Stimulated activated CD8-positive, alpha-beta memory T cell treated with anti-CD3 and anti-CD28 coated beads, Interleukin-4, amount 100 ng/mL, for 1 hour (primary cell): ENCODE results near the gene RAB14.
A peak's percentile ranks its signal among the peaks of the same experiment; 100 is the strongest.

ENCODE experiments used
- DNase-seq, 2 donors: peaks; one replicate each; pipeline ENCODE4 v3.0.0-alpha.2; 2020; ENCODE audit warnings: low read depth in 2 of 2, low spot score in 1 of 2

Gene RAB14

DNA sequence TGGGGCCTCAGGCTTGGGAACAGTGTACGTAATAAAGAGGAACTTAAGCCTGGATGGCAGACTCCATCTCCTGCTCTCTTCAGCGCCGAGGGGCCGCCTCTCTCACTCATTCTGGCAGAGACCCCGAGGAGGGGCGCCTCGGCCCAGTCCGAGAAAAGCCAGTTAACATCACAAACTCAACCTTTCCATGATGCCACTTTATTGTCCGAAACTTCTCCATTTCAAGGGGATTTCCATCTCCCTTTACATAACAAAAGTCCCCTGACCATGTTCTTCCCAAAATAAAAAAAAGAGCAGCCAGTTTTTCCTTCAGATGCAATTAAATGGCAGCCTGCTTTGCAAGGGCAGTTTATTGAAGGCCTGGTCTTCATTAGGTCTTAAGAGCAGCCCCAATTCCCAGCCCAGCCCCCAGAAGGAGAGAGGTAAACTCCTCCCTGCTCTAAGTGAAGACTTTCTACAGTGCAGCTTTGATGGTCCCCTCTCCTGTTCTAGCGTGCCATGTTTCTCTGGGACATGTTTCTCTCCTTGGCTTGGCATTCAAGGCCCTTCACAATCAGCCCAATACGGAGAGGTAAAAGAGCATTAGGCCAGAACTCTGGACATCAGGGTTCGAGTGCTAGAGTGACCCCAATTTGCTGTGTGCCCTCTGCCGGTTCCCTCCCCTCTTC lies 19.5 kb upstream of the RAB14 start:
- no peak for DNase-seq

DNA sequence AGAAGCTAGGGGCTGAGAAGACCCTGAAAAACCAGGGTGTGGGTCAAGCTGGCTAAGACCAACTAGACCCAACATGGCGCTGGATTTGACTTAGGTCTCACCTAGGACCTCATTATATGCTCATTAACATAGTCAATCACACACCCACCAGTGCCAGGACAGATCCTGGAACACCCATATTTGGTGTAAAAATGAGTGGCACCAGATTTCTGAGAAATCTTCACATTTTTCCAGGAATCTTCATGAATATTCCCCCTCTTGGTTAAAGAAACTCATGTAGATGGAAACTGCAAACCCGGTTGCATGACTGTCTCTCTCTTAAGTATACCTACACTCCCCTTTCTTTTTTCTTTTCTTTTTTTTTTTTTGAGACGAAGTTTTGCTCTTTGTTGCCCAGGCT lies 17.9 kb upstream of the RAB14 start:
- DNase-seq: no peak

DNA sequence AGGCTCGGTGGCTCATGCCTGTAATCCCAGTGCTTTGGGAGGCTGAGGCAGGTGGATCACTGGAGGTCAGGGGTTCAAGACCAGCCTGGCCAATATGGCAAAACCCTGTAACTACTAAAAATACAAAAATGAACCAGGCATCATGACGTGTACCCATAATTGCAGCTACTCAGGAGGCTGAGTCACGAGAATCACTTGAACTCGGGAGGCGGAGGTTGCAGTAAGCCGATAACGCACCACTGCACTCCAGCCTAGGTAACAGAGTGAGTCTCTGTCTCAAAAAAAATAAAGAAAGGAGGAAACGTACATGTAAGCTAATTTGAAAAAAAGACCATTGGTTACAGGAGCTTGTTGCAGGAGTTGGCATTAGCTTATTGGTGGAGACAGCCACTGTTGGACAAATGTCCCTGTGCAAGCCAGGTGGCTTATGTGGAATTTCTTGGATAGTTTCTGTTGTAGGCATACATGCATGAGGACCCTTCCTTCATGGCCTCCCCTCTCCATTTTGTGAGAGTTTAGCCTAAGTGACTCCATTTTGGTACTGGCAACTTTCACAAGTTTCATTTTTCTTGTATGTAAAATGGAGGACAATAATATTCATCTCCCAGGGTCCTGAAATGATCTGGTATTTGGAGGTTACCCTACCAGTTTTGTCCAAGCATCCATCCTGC lies 16.8 kb upstream of the RAB14 start:
- no peak for DNase-seq

DNA sequence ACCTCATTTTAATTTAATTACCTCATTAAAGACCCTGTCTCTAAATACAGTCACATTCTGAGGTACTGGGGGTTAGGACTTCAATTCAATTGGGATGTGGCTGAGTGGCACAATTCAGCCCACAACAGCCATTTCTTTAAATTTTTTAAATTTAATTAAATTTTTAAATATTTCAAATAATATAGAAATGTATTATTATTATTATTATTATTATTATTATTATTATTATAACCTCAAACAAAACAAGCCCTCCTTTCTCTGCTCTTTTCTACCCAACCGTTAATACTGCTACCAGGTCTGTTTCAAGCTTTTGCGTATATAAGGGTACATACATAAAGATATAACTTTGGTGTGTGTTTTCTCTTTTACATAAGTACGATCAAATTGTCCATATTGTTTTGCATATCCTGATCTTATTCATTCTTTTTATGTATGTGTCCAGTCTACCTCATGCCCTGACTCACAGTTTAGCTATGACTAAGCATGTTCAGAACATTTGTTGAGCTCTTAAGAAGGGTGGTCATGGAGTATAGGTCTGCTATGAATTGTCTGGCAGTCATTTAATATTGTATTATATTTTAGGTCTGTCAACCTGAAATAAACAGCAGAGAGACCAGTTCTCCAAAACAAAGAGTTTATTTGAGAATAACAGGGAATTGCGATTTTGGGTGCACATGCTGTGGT lies 16.1 kb upstream of the RAB14 start:
- no peak for DNase-seq

DNA sequence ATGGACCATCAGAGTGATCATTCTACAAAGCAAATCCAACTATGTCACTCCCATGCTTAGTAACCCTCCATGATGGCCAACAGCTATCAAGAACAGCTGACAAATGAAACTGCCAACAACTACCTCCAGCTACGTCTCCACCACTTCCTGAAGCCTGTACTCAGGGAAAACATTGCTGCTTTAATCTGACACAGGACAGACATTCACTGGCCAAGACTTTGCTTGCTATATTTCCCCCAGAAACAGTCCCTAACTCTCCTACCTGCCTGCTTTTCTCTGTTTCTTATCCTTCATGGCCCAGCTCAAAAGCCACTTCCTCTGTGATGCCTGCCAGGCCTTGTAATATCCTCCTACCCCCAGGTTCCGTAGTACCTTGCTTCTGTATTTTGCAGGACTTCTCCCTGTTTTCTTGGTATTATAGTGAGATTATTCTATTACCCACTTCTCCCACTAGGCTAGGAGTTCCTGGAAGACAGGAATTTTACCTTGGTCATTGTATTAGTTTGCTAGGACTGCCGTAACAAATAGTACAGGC lies 14.7 kb upstream of the RAB14 start:
- DNase-seq: no peak

DNA sequence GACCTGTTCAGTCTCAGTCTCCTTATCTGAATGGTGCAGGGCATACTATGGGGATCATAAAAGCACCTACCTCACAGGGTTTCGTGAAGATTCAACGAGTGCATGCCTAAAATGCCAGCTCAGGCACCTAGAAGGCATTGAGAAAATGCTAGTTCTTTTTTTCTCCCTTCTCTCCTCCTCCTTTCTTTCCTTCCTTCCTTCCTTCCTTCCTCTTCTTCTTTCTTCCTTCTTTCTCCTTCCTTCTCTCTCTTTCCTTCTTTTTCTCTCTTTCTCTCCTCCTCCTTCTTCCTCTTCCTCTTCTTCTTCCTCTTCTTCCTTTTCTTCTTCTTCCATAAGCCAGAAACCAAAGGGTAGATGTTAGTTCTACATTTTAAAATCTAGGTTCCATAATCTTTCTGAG lies 12.3 kb upstream of the RAB14 start:
- DNase-seq: no peak

DNA sequence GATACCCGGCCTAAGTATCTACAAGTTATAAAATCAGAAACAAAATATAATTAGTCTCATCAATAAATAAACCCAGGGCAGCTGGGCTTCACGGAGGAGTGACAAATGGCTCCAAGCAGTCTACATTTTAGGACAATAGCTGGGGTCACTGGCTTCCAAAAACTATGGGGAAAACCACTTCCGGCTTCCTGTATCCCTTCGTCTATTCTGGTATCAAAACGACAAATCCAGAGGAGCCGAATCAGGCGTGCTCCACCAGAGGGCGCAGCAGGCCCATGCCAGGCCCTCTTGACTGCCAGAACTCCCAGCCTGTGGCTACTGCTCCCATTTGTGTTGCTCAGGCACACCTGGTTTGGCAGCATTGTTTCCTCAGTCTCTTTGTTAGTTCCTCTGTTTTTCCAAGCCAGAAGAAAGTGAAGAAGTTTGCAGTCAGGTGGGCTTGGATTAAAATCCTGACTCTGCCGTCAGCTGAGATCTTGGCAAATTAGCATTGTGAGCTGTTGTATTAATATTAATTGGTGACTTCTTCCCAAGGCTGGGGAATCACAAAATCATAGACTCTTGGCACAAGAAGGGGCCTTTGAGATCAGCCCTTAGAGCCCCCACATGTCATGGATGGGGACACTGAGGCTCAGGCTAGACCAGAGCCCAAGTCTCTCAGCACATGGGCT lies 11.6 kb upstream of the RAB14 start:
- DNase-seq: peak; percentile 16 to 43

DNA sequence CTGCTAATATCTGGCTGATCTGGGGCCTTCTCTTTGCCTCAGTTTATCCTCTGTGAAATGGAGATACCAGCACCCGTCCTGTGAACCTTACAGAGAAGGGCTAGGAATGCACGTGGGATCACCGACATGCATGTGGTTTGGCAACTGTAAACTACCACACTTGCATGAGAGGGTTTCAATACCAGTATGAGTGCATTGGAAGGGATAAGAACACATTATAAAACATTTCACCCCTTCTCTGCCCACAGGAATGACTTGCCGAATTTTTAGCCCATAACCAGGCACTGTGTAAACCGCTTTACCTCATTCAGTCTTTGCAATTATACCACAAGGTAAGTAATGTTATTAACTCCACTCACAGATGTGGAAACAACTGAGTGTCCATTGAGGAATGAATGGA lies 8.9 kb upstream of the RAB14 start:
- DNase-seq: no peak

DNA sequence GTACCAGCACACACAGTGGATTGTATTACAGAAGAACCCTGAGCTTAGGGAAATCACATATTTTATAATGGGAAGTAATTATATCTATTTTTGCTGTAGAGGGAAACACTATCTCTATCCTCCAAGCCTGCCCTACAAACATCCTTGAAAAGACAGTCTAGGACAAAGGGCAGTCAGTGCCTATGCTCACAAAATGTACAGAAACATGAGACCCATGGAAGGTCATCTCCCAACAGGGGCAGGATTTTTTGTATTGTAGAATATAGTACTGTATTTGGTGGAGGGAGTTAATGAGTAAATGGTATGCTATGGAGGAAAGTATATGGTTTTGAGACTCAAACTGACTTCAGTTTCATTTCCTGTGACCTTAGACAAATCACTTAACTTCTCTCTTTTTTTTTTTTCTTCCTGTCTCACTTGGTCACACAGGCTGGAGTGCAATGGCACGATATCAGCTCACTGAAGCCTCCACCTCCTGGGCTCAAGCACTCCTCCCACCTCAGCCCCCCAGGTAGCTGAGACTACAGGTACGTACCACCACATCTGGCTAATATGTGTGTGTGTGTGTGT lies 5.8 kb upstream of the RAB14 start:
- DNase-seq: no peak

DNA sequence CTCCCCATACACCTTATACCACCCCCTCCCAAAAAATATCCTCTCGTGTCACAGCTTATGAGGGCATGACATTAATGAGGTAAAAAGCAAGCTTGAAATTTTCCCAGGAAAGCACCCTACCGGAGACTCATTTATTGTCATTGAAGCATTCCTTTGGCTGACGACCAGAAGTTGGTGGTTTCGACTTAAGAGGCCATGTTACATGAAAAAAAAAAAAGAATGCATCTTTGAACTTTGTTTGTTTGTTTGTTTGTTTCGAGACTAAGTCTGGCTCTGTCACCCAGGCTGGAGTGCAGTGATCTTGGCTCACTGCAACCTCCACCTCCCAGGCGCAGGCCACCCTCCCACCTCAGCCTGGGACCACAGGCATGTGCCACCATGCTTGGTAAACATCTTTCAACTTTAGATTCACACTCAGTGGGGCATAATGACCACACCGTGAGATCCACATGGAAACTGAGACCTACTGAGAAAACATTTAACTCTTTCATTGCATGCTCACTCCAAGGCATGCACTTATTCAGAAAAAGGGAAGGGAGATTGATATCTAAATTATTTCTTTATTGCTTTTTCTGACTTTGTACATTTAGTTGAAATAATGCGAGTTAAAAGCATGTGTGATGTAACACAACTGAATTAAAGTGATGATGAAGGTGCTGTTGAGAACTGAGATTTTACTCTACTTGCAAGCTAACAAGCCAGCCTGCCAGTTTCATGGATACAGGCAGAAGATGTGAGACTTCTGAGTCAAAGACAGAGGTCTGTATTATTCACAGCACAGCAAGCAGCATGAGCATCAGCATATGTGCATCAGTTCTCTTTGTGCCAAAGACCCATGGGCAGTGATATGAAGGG lies 5.1 kb upstream of the RAB14 start:
- no peak for DNase-seq

DNA sequence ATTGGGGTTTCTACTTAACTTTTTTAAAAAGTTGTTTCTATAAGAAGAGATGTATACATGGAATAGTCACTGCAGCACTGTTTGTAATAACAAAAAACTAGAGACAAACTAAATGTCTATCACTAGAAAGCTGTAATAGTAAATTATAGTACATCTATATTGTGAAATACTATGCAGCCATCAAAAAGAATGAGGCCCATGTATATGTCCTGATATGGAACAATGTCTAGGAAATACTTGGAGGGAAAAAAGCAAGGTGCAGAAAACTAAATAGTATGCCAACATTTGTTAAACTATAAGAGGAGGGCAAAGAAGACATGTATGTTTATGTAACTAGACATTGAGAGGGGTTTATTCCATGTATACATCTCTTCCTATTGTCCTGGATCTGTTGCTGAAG lies 2.9 kb upstream of the RAB14 start:
- no peak for DNase-seq

DNA sequence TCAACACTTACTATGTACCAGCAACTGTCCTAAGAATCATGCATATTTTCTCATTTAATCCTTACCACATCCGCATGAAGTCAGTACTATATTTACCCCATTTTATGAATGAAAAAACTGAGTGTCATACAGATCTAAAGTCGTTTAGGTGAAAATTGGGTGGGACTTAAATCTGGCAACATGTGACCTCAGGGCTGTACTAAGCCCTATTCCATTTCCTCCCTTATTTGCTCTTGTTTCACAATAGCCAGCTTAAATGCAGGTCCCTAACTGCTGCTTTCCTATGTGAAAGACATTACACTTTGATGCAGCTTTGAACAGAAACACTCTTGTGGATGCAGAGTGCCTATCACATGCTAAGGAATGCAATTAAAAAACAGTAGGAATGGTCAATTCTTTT lies 2.5 kb upstream of the RAB14 start:
- DNase-seq: no peak

DNA sequence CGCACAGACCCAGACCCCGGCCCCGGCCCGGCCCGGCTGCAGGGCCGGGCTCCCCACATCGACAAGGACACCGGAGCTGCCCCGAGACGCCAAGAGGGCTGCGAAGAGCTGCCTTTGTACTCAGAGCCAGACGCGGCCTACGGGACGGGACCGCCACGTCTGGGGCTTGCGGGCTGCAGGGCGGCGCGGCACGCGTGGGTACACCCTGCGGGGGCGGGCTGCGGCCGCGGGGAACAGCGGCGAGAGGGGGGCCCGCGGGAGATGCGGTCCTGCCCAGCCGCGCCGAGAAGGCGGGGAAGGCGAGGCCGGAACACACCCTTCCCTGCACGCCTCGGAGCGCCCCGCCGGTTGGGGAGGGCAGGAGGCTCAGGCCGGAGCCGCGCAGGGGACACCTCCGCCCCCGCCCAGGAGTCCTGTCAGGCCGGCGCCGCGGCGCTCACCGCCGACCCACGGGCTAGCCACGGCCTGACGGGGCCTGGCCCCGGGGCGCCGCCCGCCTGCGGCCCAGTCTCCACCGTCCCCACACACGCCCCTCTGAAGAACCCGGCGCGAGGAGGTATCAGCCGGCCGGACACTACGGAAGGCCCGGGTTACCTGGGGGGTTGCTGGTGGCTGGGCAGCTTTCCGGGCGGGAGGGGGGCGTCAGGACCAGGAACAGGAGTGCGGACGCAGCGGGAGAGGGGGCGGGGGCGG lies 478 bp downstream of the RAB14 start:
- DNase-seq: peak; percentile 14 to 20

DNA sequence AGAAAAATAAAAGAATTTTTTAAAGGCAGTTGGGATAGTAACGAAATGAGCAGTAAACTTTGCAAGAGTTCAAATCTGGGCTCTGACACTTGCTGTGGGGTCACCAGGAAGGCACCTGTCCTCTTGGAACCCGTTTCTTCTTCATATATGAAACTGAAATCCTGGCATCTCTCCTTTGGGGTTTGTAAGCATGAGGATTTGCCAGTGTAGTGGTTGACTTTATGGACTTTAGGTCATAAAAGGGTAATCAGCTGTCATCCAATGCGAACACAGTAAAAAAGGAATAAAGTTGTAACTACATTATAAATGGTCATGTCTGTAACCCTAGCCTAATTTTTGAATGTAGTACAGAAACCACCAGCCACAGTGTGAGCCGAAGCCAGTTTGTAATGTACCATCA lies 1.3 kb downstream of the RAB14 start:
- DNase-seq: no peak

DNA sequence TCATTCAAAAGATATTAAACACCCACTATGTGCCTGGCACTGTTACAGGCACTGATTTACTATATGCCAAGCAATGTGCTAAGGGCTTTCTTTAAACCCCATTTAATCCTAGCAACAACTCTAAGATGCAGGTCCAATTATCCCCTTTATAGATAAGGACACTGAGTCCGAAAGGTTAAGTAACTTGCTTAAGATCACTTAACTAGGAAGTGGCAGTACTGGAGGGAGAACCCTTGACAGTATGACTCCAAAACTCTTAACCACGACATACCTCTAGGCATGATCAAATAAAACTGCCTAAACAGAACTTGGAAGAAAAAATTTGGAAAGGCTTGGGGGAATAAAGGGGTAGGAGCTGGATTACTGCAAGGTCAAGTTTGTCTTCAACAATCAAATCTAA lies 1.7 kb downstream of the RAB14 start:
- DNase-seq: no peak

DNA sequence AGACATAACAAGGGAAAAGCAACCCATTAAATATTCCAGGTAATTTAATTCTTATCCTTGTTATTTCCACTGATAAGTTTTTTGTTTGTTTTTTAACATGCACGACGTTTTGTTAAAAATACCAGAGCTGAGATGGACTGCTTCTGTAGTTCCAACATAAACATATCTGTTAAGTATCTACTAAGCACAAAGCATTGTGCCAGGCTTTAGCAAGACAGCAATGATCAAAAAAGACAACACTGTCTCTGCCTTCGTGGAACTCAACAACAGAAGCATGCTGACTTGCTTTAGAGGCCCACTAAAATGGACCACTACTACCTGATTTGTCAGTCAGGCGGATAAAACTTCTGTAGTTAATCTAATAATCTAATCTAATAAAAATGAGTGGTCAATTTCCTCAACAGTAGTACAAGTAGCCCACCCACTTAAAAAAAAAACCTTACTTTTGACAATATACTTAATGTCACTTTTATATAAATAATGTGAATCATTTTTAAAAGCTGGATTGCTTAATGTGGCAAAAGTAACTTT lies 3.1 kb downstream of the RAB14 start:
- DNase-seq: no peak

DNA sequence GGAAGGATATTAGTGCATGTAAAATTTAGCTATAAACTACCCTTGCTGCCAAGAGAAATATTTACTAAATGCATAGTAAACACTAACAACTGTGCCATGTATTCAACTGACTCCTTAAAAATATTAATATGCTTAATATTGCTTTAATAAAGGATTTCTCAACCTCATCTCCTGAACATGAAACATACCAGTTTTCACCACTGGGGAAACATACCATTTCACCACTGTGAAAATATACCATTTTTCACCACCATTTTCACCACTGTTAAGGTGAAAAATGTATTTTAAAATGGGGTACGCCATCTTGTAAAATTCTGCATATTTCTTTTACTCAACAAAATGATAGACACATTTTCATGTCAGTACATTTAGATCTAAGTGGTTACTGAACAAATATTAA lies 4.5 kb downstream of the RAB14 start:
- no peak for DNase-seq

DNA sequence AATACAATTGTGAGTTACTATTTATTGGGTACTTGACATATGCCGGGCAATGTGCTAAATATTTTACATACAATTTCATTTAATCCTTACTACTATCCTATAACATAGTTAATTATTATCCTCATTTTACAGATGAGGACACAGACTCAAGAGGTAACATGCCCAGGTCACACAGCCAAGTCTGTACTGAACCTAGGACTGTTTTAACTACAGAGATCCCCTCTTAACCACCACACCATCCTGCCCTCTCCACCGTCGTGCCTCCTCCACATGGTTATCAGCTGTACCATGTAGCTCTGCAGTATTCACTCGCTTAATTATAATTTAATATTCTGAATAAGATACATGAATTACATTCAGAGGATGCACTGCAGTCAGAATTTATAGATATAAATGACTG lies 5.3 kb downstream of the RAB14 start:
- no peak for DNase-seq

DNA sequence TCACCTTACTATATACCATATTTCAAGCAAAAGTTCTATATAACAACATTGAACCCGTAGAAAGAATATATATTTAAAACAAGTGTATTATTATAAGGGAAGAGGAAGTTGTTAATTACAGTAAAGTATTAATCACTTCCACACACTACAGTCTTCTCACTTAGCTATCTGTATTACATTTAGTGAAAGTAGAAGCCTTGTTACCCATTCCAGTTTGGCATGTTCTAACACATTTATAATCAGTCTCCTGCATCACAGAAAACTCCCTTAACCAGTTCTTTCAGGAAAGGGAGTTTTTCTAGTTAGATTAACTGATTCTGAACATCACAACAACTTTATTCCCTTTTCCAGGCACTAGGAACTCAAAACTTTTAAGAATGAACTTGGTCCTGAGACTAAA lies 6.9 kb downstream of the RAB14 start:
- DNase-seq: no peak
